HG03442 (cell line): ENCODE results near the gene AOC1.

Experiments
- ATAC-seq: cut with Tn5 transposase; IDR thresholded peaks from one replicate; pipeline ENCODE4 v1.9.1; 2021; ENCODE audit warnings: mild to moderate bottlenecking, moderate library complexity; ENCODE audit not compliant: unreplicated experiment

AOC1 gene

GRCh38 chr7:150831851-150832250, 20.5 kb upstream of the AOC1 start:
- ATAC-seq = no peak

DNA sequence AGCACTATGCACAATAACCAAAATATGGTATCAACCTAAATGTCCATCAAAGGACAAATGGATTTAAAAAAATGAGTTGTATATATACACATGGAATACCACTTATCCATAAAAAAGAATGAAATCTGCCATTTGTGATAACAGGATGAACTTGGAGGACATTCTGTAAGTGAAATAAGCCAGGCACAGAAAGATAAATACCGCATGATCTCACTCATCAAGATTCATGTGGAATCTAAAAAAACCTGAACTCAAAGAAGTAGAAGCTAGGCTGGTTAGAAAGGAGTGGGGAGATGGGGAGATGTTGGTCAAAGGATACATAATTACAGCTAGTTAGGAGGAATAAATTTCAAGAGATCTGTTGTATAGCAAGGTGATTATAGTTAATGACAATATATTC, 17.3 kb upstream of the AOC1 start:
- ATAC-seq = no peak

DNA sequence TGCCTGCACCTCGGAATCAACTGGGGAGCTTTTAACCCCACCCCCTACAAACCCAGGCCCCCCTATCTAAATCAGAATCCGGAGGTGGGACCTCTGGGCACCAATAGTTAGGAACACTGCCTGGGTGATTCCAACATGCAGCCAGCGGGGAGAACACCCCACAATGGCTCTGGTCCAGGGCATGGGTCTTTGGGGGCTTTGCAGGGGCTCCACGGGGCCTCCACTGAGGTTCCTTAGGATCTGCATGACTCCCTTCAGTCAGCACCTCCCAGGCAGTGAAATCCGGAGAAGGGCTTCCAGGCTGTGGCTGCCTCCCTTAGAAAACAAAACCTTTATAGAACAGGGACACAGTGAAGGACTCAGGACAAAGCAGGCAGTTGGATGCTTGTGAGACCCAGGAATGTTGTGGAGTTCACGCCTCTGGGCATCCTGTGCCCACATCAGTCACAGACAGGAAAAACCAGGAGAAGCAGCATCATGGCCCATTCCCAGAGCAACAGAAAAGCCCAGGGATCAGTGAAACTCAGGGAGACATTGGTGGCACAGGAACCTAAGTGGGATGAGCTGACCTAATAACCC, 16.5 kb upstream of the AOC1 start:
- ATAC-seq = no peak

- no peak for ATAC-seq
Measured at GRCh38 chr7:150838965-150839650, 13.2 kb upstream of the AOC1 start.

GRCh38 chr7:150842018-150842417, 10.3 kb upstream of the AOC1 start:
- no peak for ATAC-seq

- ATAC-seq = no peak
Measured at GRCh38 chr7:150842716-150843115, 9.6 kb upstream of the AOC1 start.

DNA sequence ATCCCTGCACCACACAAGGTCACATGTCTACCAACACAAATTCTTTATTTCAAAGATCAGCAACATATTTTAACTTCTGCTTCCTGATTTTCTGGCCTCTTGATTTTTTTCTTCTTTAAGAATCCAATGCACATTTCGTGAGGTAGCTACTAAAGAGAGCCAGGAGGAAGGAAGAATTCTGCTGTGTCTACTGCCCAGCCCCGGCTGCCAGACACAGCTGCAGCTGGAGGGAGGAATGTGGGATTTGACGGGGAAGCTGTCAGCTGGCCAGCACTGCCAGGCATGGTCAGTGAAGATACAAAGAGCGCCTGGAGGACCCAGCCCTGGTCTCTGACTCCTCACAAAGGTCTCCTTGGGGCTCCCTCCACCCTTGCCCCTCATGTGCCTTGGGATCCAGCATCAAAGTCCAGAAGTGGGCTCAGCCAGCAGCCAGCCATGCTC, 6.9 kb upstream of the AOC1 start:
- ATAC-seq = no peak

GRCh38 chr7:150846291-150847115, 5.8 kb upstream of the AOC1 start:
- no peak for ATAC-seq

GRCh38 chr7:150847536-150847935, 4.8 kb upstream of the AOC1 start:
- ATAC-seq = no peak

DNA sequence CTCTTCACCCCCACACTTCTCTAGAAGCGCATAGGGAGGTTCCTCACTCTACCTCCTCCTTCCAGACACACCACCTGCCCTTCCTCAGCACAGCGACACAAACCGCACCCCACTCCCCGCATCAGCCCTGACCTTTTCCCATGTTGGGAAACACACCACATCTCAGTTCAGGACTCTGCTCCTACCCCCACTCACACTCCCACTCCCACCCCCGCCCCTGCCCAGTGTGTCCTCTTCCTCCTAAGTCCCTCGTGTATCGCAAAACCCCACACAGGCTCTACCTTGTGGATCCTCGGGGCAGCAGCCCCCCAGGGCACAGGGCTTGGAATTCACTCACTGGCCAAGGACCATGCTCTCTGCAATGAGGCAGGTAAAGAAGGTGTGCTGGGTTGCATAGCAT, 4.2 kb upstream of the AOC1 start:
- ATAC-seq = no peak

DNA sequence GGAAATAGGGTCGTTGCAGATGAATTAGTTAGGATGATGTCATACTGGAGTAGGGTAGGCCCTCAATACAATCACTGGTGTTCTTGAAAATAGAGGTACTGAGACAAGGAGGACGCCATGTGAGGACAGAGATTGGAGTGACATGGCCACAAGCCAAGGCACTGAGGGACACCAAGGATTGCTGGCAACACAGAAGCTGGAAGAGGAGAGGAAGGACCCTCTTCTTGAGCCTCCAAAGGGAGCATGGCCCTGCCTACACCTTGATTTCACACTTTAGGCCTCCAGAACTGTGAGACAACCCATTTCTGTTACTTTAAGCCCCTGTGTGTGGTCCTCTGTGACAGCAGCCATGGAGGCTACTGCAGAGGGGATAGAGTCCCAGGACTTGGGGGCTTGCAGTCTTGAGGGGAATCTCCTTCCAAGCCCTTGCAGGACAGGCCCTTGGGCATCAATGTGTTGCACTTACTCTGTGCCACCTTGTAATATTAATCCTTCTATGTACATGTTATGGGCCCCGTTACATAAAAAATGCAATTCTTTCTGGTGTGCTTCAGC, 3.7 kb upstream of the AOC1 start:
- no peak for ATAC-seq

GRCh38 chr7:150849204-150849775, 3.0 kb upstream of the AOC1 start:
- ATAC-seq = no peak

DNA sequence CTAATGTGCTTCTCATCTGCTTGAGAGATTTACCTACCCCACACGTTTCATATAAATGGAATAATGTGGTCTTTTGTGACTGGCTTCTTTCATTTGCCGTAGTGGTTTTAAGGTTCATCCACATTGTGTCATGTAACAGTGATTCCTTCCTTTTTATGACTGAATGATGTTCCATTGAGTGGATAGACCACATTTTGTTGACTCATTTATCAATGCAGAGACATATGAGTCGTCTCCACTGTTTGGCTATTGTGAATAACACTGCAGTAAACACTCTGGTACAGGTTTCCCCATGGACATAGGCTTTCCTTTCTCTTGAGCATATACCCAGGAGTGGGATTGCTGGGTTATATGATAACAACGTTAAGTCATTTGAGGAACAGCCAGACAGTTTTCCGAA, 2.0 kb upstream of the AOC1 start:
- ATAC-seq = no peak

GRCh38 chr7:150851492-150852370, 586 bp upstream of the AOC1 start:
- no peak for ATAC-seq

DNA sequence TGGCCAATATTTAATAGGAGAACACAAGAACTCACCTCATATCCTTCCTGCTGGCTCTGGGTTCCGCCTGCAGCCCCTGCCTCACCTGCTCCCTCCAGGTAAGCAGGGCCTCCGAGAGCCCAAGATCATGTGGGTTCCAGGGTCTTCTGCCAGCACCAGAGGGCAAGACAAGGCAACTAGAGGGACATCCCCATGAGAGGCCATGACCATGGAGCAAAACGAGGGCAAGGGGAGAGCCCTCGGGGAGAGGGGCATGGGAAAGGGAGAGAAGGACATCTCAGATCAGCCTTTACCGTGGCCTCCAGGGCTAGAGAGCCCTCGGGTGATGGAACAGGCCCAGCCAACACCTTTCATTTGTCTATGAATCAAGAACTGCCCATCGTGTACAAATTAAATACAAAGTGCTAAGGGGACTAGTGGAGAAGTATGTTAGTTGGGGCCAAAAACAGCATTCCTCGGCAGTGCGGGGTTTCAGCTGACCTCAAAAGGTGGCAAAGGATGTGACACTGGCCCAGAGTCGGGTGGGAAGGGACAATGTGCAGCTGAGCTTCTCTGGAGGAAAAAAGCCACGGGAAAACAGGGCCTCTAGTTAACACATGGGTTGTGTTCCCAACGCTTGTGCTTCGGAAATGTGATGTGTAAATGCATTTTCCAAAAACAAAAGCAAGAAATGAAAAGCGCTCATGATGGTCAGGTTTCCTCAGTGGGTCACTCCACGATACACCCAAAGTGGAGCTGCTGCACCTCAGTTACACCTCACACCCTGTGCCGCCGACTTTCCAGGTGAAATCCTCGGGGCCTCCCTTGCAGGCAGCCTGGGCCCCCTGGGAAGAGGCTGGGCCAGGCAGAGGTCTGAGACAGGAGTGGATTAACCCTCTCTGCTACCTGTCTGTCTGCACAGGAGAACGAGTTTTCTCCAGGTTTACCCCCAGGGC, 2.0 kb downstream of the AOC1 start:
- ATAC-seq = no peak

DNA sequence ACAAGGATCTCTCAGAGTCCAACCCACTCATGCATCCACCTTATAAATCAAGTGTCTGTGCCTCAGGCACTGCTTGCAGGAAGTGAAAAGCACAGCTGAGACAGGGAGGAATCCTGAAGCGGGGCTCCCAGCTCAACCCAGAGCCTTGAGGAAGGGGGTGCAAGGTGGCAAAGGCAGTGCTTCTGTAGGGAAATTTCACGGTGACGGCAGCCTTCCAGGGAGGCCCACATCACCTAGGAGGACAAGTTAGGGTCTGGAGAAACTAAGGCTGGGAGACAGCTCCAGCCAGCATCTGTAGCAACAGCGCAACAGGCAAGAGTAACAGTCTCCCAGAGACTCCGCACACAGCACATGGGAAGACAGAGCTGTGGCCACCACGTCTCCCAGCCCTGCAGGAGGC, 2.7 kb downstream of the AOC1 start:
- ATAC-seq = no peak

DNA sequence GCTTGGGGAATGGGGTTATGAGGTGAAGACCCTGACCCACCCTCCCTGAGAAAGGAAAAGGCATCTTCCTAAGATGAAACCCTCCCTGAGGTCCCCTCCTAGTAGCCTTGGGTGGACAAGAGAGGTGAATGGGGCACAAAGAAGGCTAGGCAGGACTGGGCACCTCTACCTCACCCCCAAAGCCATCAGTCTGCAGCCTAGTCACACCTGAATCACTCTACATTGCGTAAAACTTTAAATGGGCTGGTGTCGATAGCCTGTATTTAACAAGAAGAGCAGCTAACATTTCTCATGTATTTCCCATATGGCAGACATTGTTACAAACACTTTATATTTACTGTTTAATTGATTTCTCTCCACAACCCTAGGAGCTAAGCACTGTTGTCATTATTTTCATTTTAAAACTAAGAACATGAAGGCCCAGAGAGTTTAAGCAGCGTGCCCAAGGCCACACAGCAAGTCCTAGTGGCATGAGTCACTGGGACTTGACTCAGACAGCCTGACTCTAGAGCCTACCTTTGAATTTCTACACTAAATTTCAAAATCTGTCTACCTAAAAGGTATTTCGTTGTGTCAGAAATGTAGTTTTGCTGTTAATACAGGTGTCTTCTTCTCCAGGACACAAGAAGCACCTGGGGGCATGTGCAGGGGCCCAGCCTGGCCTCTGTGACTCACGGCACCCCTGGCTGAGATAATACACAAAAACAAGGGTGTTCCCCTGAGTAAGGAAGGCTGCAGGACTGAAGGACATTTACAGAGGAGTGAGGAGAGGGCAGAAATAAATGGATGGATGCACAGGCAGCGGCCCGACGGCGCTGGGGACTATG, 3.4 kb downstream of the AOC1 start:
- no peak for ATAC-seq
